SK-N-SH treated with all-trans-retinoic acid at 6 μM for 48 hours (cell line): ENCODE measurements around the gene ENAH.

ENCODE experiments used
- ATAC-seq: fragments of 200-7000 bp; cut with Tn5 transposase; 3 replicates; pipeline ENCODE4 v1.9.1; 2020; ENCODE audit warnings: mild to moderate bottlenecking, moderate library complexity
- ARNTL ChIP-seq: fragments of 450-650 bp; formaldehyde crosslinking; IDR thresholded peaks from 2 replicates; pipeline ENCODE4 v1.5.0; 2020; ENCODE audit warnings: low read depth, mild to moderate bottlenecking, moderate library complexity, borderline replicate concordance
- BACH2 ChIP-seq: fragments of 250-450 bp; sonication (Bioruptor Pico); IDR thresholded peaks from 2 replicates; pipeline ENCODE4 v1.9.0; 2021; ENCODE audit warnings: mild to moderate bottlenecking, borderline replicate concordance
- CREB5 ChIP-seq: fragments of 250-450 bp; sonication (Bioruptor Pico); IDR thresholded peaks from 2 replicates; pipeline ENCODE4 v1.5.1; 2020; ENCODE audit warnings: low read depth, mild to moderate bottlenecking, moderate library complexity
- CSDC2 ChIP-seq: fragments of 250-450 bp; sonication (Bioruptor Pico); IDR thresholded peaks from 2 replicates; pipeline ENCODE4 v1.5.0; 2020; ENCODE audit warnings: mild to moderate bottlenecking, moderate library complexity
- CSRNP3 ChIP-seq: fragments of 250-450 bp; sonication (Bioruptor Pico); IDR thresholded peaks from 2 replicates; pipeline ENCODE4 v1.5.1; 2021; ENCODE audit warnings: mild to moderate bottlenecking, moderate library complexity
- ESRRG ChIP-seq: fragments of 250-450 bp; sonication (Bioruptor Pico); IDR thresholded peaks from 2 replicates; pipeline ENCODE4 v1.6.1; 2021; ENCODE audit warnings: mild to moderate bottlenecking
- GLIS3 ChIP-seq: fragments of 250-450 bp; sonication (Bioruptor Pico); IDR thresholded peaks from 2 replicates; pipeline ENCODE4 v1.5.0; 2020; ENCODE audit warnings: mild to moderate bottlenecking, moderate library complexity
- ISL1 ChIP-seq: fragments of 250-450 bp; sonication (Bioruptor Pico); IDR thresholded peaks from 2 replicates; pipeline ENCODE4 v2.1.2; 2022; ENCODE audit warnings: mild to moderate bottlenecking, moderate library complexity
- OSR1 ChIP-seq: fragments of 250-450 bp; sonication (Bioruptor Pico); IDR thresholded peaks from 2 replicates; pipeline ENCODE4 v1.8.0; 2022; ENCODE audit warnings: moderate library complexity, mild to moderate bottlenecking, inconsistent platforms
- PATZ1 ChIP-seq: fragments of 250-450 bp; sonication (Bioruptor Pico); IDR thresholded peaks from 2 replicates; pipeline ENCODE4 v1.8.0; 2020; ENCODE audit warnings: mild to moderate bottlenecking, moderate library complexity, borderline replicate concordance
- POU6F1 ChIP-seq: fragments of 250-450 bp; sonication (Bioruptor Pico); IDR thresholded peaks from 2 replicates; pipeline ENCODE4 v1.8.0; 2021; ENCODE audit warnings: low read depth, mild to moderate bottlenecking, moderate library complexity, borderline replicate concordance
- PPARA ChIP-seq: fragments of 250-450 bp; sonication (Bioruptor Pico); IDR thresholded peaks from 2 replicates; pipeline ENCODE4 v1.5.0; 2020; ENCODE audit warnings: mild to moderate bottlenecking, borderline replicate concordance
- RARB ChIP-seq: fragments of 250-450 bp; sonication (Bioruptor Pico); IDR thresholded peaks from 2 replicates; pipeline ENCODE4 v1.8.0; 2021; ENCODE audit warnings: mild to moderate bottlenecking, moderate library complexity
- SNAI2 ChIP-seq: fragments of 250-450 bp; sonication (Bioruptor Pico); IDR thresholded peaks from 2 replicates; pipeline ENCODE4 v1.5.0; 2020; ENCODE audit warnings: mild to moderate bottlenecking, moderate library complexity
- TCF4 ChIP-seq: fragments of 250-450 bp; sonication (Bioruptor Pico); IDR thresholded peaks from 2 replicates; pipeline ENCODE4 v1.8.0; 2021; ENCODE audit warnings: mild to moderate bottlenecking, moderate library complexity, borderline replicate concordance
- TOX ChIP-seq: fragments of 250-450 bp; sonication (Bioruptor Pico); IDR thresholded peaks from 2 replicates; pipeline ENCODE4 v1.8.0; 2021; ENCODE audit warnings: mild to moderate bottlenecking, moderate library complexity, borderline replicate concordance
- TSHZ2 ChIP-seq: fragments of 250-450 bp; sonication (Bioruptor Pico); IDR thresholded peaks from 2 replicates; pipeline ENCODE4 v1.5.0; 2020; ENCODE audit warnings: mild to moderate bottlenecking, moderate library complexity
- ZC3H10 ChIP-seq: fragments of 250-450 bp; sonication (Bioruptor Pico); IDR thresholded peaks from 2 replicates; pipeline ENCODE4 v1.5.1; 2021; ENCODE audit warnings: mild to moderate bottlenecking, moderate library complexity
- ZFP3 ChIP-seq: fragments of 250-450 bp; sonication (Bioruptor Pico); IDR thresholded peaks from 2 replicates; pipeline ENCODE4 v1.5.0; 2020; ENCODE audit warnings: mild to moderate bottlenecking, moderate library complexity
- ZFP30 ChIP-seq: fragments of 450-650 bp; formaldehyde crosslinking; IDR thresholded peaks from 2 replicates; pipeline ENCODE4 v1.5.0; 2022; ENCODE audit warnings: mild to moderate bottlenecking, moderate library complexity
- ZNF565 ChIP-seq: fragments of 450-650 bp; formaldehyde crosslinking; conservative IDR thresholded peaks from 2 replicates; pipeline ENCODE4 v1.5.0; 2020; ENCODE audit warnings: low read depth, mild to moderate bottlenecking, moderate library complexity
- ZNF8 ChIP-seq: fragments of 450-650 bp; formaldehyde crosslinking; IDR thresholded peaks from 2 replicates; pipeline ENCODE4 v1.5.0; 2020; ENCODE audit warnings: mild to moderate bottlenecking, moderate library complexity

Gene ENAH

GRCh38 chr1:225469051-225469450 lies 183.9 kb downstream of the ENAH start:
- no peak for ATAC-seq
- TF ChIP-seq ZFP3 (CRISPR knock-in tag) (no peak), CSDC2 (CRISPR knock-in tag) (no peak)

GRCh38 chr1:225468270-225469020 lies 184.5 kb downstream of the ENAH start:
- TF ChIP-seq CSRNP3 (CRISPR knock-in tag) (no peak), ISL1 (CRISPR knock-in tag) (no peak), TOX (CRISPR knock-in tag) (no peak), CSDC2 (CRISPR knock-in tag) (no peak), ARNTL (no peak), SNAI2 (CRISPR knock-in tag) (no peak), CREB5 (CRISPR knock-in tag) (no peak), GLIS3 (no peak), RARB (CRISPR knock-in tag) (no peak), TCF4 (CRISPR knock-in tag) (no peak), PATZ1 (CRISPR knock-in tag) (no peak), BACH2 (no peak), ZFP30 (CRISPR knock-in tag) (no peak), PPARA (CRISPR knock-in tag) (no peak), OSR1 (no peak), ZC3H10 (CRISPR knock-in tag) (no peak), ZNF8 (CRISPR knock-in tag) (no peak)
- ATAC-seq, result no peak

- TF ChIP-seq CSDC2 (CRISPR knock-in tag) (no peak), CSRNP3 (CRISPR knock-in tag) (no peak), RARB (CRISPR knock-in tag) (no peak), ESRRG (no peak), CREB5 (CRISPR knock-in tag) (no peak), ZNF8 (CRISPR knock-in tag) (no peak), ARNTL (no peak)
- TF ChIP-seq, all 23 proteins: peak for 0
- ATAC-seq, result no peak
Measured at GRCh38 chr1:225467193-225468020, 185.5 kb downstream of the ENAH start.

GRCh38 chr1:225466848-225467192 lies 186.1 kb downstream of the ENAH start:
- ATAC-seq, result no peak
- TF ChIP-seq POU6F1 (CRISPR knock-in tag) (no peak), ZFP3 (CRISPR knock-in tag) (no peak), RARB (CRISPR knock-in tag) (no peak), ISL1 (CRISPR knock-in tag) (no peak), ZFP30 (CRISPR knock-in tag) (no peak), PPARA (CRISPR knock-in tag) (no peak), TSHZ2 (no peak), TOX (CRISPR knock-in tag) (no peak), ZNF565 (CRISPR knock-in tag) (no peak), CSDC2 (CRISPR knock-in tag) (no peak)
